Measurements from ENCODE around the gene CES3. TPM values are rescaled to one million over a fixed set of nuclear protein-coding genes. Genes with fewer than 3 reads are reported as not detected.
A peak's percentile ranks its signal among the peaks of the same experiment; 100 is the strongest.

CES3 gene
- total RNA-seq, 1 donor from 2014 or later: 1.0 TPM

- peak overlapping the region; percentile 83 for H3K27ac ChIP-seq (replicated peaks)
- peaks cover 15% of the 10 kb centered on the region for H3K27me3 ChIP-seq (ENCODE audit: low read depth)
These were observed 35.9 kb downstream of the CES3 start for GRCh38 chr16:66996983-66997358.

DNA sequence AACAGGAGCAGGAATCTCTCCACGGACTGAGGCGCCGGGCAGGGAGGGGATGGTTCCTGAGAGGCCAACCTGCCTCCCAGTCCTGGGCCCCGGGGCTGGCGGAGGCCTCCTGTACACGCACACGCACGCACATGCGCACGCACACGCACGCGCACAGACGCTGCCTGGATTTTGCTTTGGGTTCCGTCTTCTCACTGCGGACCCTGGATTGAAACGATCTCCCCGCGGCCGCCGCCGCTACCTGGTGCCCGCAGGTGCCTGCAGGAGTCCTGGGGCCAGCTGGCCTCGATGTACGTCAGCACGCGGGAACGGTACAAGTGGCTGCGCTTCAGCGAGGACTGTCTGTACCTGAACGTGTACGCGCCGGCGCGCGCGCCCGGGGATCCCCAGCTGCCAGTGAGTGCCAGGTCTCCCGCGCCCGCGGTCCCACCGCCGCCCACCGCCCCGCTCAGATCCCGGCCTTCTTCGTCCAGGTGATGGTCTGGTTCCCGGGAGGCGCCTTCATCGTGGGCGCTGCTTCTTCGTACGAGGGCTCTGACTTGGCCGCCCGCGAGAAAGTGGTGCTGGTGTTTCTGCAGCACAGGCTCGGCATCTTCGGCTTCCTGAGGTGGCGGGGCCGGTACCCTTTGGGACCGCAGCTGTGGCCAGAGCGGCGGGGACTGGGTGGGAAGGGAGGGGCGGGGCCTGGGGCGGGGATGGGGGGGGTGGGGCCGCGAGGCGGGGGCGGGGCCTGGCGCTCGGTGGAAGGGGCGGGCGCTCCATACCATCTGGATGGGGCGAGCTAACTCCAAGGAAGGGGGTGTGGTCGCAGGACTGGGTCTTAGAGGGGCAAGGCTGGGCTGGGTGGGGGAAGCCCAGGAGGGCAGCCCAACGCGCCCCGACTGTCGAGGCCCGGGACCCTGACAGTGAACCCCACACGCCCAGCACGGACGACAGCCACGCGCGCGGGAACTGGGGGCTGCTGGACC is 39.6 kb downstream of the CES3 start:
- H3K9me3 ChIP-seq (replicated peaks): no peaks in the 10 kb centered on the region
- TF ChIP-seq, protein P1, sequence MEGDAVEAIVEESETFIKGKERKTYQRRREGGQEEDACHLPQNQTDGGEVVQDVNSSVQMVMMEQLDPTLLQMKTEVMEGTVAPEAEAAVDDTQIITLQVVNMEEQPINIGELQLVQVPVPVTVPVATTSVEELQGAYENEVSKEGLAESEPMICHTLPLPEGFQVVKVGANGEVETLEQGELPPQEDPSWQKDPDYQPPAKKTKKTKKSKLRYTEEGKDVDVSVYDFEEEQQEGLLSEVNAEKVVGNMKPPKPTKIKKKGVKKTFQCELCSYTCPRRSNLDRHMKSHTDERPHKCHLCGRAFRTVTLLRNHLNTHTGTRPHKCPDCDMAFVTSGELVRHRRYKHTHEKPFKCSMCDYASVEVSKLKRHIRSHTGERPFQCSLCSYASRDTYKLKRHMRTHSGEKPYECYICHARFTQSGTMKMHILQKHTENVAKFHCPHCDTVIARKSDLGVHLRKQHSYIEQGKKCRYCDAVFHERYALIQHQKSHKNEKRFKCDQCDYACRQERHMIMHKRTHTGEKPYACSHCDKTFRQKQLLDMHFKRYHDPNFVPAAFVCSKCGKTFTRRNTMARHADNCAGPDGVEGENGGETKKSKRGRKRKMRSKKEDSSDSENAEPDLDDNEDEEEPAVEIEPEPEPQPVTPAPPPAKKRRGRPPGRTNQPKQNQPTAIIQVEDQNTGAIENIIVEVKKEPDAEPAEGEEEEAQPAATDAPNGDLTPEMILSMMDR (IDR thresholded peaks at IDR 0.05; ENCODE audit: borderline replicate concordance): no peak
- peak overlapping the region; percentile 71 for H3K4me3 ChIP-seq
- no peaks in the 10 kb centered on the region for H3K36me3 ChIP-seq
- intact Hi-C loops (cut with micrococcal nuclease): no loop called here
- peak overlapping the region; percentile 46 for H3K27ac ChIP-seq (replicated peaks)
- H3K4me1 ChIP-seq: peaks cover 39% of the 10 kb centered on the region
- H3K27me3 ChIP-seq (ENCODE audit: low read depth): peaks cover 41% of the 10 kb centered on the region
- peak; percentile 61 for DNase-seq

More at GRCh38 chr16:66996983-66997358, 35.9 kb downstream of the CES3 start:
- Histone ChIP-seq H3K4me3 (no peak overlapping the region), H3K9me3 (replicated peaks) (no peaks in the 10 kb centered on the region), H3K36me3 (no peaks in the 10 kb centered on the region), H3K4me1 (peaks cover 39% of the 10 kb centered on the region)
- TF ChIP-seq, protein P1 (IDR thresholded peaks at IDR 0.05; ENCODE audit: borderline replicate concordance): no peak
- intact Hi-C loops (cut with micrococcal nuclease): no loop called here
- DNase-seq: no peak

GRCh38 chr16:67001726-67002125 is 40.7 kb downstream of the CES3 start:
- H3K4me1 ChIP-seq: peaks cover 30% of the 10 kb centered on the region
- DNase-seq: no peak
- no peak overlapping the region for H3K4me3 ChIP-seq
- peaks cover 41% of the 10 kb centered on the region for H3K27me3 ChIP-seq (ENCODE audit: low read depth)
- H3K27ac ChIP-seq (replicated peaks): no peak overlapping the region
- intact Hi-C loops (cut with micrococcal nuclease): no loop called here
- no peaks in the 10 kb centered on the region for H3K9me3 ChIP-seq (replicated peaks)
- TF ChIP-seq, protein P1 (IDR thresholded peaks at IDR 0.05; ENCODE audit: borderline replicate concordance): no peak
- no peaks in the 10 kb centered on the region for H3K36me3 ChIP-seq

GRCh38 chr16:67006930-67007658 is 46.0 kb downstream of the CES3 start:
- TF ChIP-seq, protein P1 (IDR thresholded peaks at IDR 0.05; ENCODE audit: borderline replicate concordance): no peak
- Histone ChIP-seq H3K9me3 (replicated peaks) (no peaks in the 10 kb centered on the region), H3K4me1 (no peaks in the 10 kb centered on the region), H3K27ac (replicated peaks) (no peak overlapping the region), H3K36me3 (no peaks in the 10 kb centered on the region), H3K4me3 (no peak overlapping the region), H3K27me3 (ENCODE audit: low read depth) (peaks cover 25% of the 10 kb centered on the region)
- intact Hi-C loops (cut with micrococcal nuclease): no loop called here
- no peak for DNase-seq

DNA sequence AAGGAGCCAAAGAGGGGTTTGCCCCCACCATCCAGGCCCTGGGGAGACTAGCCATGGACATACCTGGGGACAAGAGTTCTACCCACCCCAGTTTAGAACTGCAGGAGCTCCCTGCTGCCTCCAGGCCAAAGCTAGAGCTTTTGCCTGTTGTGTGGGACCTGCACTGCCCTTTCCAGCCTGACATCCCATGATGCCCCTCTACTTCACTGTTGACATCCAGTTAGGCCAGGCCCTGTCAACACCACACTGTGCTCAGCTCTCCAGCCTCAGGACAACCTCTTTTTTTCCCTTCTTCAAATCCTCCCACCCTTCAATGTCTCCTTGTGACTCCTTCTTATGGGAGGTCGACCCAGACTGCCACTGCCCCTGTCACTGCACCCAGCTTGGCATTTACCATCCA is 48.1 kb downstream of the CES3 start:
- Histone ChIP-seq H3K4me1 (peaks cover 11% of the 10 kb centered on the region), H3K36me3 (no peaks in the 10 kb centered on the region), H3K9me3 (replicated peaks) (no peaks in the 10 kb centered on the region), H3K4me3 (no peak overlapping the region), H3K27me3 (ENCODE audit: low read depth) (peaks cover 9% of the 10 kb centered on the region), H3K27ac (replicated peaks) (no peak overlapping the region)
- intact Hi-C loops (cut with micrococcal nuclease): no loop called here
- DNase-seq: no peak
- TF ChIP-seq, protein P1 (IDR thresholded peaks at IDR 0.05; ENCODE audit: borderline replicate concordance): no peak
